Cardiac muscle cell (in vitro differentiated cells and primary cell): ENCODE results near the gene CLRN3. TPM values are rescaled to one million over a fixed set of nuclear protein-coding genes. Genes with fewer than 3 reads are reported as not detected.

Source experiments
- DNase-seq, 2 donors: peaks; one replicate each; pipeline versions ENCODE4 v3.0.0 to v3.0.0-alpha.2; 2010 to 2017; ENCODE audit warnings: low read depth in 1 of 2, low spot score in 1 of 2
- H3K27ac ChIP-seq: fragments of 200-600 bp; sonication (generic); 2 replicates; pipeline ENCODE4 v1.5.1; 2016
- H3K27me3 ChIP-seq: fragments of 200-600 bp; sonication (generic); 2 replicates; pipeline ENCODE4 v1.6.0; 2016; ENCODE audit warnings: control low read depth
- H3K36me3 ChIP-seq: fragments of 200-600 bp; sonication (generic); 2 replicates; pipeline ENCODE4 v1.5.1; 2016; ENCODE audit warnings: control low read depth
- H3K4me1 ChIP-seq: fragments of 200-600 bp; sonication (generic); 2 replicates; pipeline ENCODE4 v1.8.1; 2017; ENCODE audit warnings: low read depth, mild to moderate bottlenecking, mixed run types
- H3K4me3 ChIP-seq: fragments of 200-600 bp; sonication (generic); 2 replicates; pipeline ENCODE4 v1.5.1; 2016; ENCODE audit warnings: mild to moderate bottlenecking
- H3K9me3 ChIP-seq: fragments of 200-600 bp; sonication (generic); 2 replicates; pipeline ENCODE4 v1.5.1; 2017; ENCODE audit warnings: low read depth, mild to moderate bottlenecking, control low read depth
- CTCF ChIP-seq: IDR thresholded peaks from 2 replicates; pipeline ENCODE4 v1.5.1; 2012; ENCODE audit warnings: low read depth, mild to moderate bottlenecking, low read length
- polyA plus RNA-seq: library from polyadenylated mRNA; unstranded; fragments of >200 nt; fragmentation: Nextera tagmentation; extraction: Ambion mirVana; gene quantifications from 2 replicates; pipeline ENCODE4 v1.2.1, GENCODE V29; 2016
- total RNA-seq: library from RNA; depleted of rRNA; stranded (reverse); fragments of >200 nt; gene quantifications from 2 replicates; pipeline ENCODE4 v1.2.3, GENCODE V29; 2016

The CLRN3 gene
- total and polyA plus RNA-seq, 2 experiments from 2014 or later = not detected

DNA sequence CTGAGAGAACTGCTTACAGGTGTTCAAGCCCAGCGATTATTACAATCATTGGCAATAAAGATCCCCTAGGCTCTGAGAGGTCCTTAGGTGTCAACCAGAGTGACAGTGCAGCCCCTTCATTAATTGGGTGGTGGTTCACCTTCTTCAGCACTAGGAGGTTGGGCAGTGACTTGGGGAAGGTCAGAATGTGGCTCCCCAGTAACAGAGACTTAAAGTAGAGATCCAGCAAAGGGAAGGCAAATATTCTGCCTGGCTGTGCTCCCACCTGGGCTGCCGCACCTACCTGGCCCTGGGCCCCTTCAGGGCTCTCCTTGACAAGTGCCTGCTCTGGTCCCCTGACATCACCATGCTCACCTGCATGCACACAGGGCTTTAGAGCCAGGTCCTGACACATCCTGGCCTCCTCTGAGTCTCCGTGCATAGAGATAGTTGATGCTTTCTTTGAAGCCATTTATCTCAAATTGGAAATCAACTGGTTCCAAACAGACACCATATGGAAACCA lies 1.9 kb downstream of the CLRN3 start:
- Histone ChIP-seq H3K4me3 (no peak overlapping the region), H3K9me3 (no peaks in the 10 kb centered on the region), H3K27ac (no peak overlapping the region), H3K4me1 (no peaks in the 10 kb centered on the region), H3K27me3 (peaks cover 18% of the 10 kb centered on the region), H3K36me3 (no peaks in the 10 kb centered on the region)
- no peak for DNase-seq
- no peak for TF ChIP-seq CTCF

- no peak for DNase-seq
- H3K4me3 ChIP-seq = no peak overlapping the region
- no peak overlapping the region for H3K27ac ChIP-seq
- H3K36me3 ChIP-seq = no peaks in the 10 kb centered on the region
- H3K9me3 ChIP-seq = no peaks in the 10 kb centered on the region
- H3K27me3 ChIP-seq = peaks cover 17% of the 10 kb centered on the region
- TF ChIP-seq CTCF = no peak
- no peaks in the 10 kb centered on the region for H3K4me1 ChIP-seq
These were observed 2.5 kb downstream of the CLRN3 start for GRCh38 chr10:127890216-127890615.

DNA sequence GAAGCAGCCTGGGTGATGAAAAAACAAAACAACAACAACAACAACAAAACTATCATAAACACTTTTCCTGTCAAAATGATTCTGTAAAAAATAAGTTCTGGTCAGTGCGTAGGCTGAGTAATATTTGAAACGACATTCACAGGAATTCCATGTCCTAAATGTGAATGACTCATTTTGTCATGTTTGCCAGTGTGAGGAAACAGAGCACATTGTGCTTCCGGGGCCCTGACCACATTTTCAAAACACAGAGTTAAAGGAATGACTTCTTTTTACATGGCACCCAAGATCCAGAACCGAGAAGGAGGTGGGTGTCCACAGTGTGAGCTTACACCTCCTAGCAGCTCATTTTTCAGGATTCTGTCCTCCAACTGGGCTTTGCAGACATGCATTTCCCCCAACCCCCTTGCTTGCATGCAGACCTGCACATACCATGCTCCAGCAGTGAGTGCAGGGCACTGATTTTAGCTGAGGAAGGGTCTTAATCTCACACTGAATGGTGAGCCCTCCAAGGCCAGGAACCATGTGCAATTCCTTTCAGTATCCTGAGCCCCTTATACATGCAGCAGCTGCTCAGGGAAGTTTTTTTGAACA lies 3.0 kb downstream of the CLRN3 start:
- no peak for TF ChIP-seq CTCF
- H3K27ac ChIP-seq = no peak overlapping the region
- peak in 1 of 2 donors; percentile 70 for DNase-seq

DNA sequence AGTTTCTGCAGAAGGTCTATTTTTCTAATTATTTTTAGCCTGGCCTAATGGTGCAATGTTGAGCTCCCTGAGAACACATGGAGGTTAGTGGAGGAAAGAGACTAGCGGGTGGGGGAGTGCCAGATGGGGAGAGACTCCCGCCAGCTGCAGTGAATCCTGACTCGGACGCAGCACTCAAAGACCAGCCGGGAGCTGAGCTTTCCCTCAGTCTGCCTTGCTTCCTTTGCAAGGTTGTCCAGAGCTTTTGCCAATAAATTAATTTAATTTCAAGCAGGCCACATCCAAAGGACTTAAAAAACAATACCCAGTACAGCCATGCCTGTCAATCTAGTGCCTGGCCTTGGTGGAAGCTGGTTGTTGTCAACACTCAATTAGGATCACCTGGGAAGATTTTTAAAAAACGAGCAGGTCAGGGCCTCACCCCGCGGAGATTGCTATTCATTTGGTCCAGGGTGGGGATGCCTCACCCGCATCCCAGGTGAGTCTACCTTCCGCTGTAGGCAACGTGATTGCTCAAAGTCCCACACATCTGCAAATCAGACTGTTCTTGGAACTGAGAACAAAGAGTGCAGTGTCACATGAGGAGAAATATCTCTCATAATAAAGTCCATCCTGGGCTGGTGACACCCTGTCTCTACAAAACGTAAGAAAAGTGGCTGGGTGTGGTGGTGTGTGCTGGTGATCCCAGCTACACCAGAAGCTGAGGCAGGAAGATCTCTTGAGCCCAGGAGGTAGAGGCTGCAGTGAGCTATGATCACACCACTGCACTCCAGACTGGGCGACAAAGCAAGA lies 4.0 kb downstream of the CLRN3 start:
- H3K27ac ChIP-seq = no peak overlapping the region
- no peak for DNase-seq

More for the DNA sequence above, 3.0 kb downstream of the CLRN3 start:
- peaks cover 13% of the 10 kb centered on the region for H3K27me3 ChIP-seq
- H3K36me3 ChIP-seq = no peaks in the 10 kb centered on the region
- no peak overlapping the region for H3K4me3 ChIP-seq
- H3K9me3 ChIP-seq = no peaks in the 10 kb centered on the region
- no peaks in the 10 kb centered on the region for H3K4me1 ChIP-seq

More for the DNA sequence above, 4.0 kb downstream of the CLRN3 start:
- Histone ChIP-seq H3K4me1 (no peaks in the 10 kb centered on the region), H3K27me3 (peaks cover 8% of the 10 kb centered on the region), H3K9me3 (no peaks in the 10 kb centered on the region), H3K4me3 (no peak overlapping the region), H3K36me3 (no peaks in the 10 kb centered on the region)
- TF ChIP-seq CTCF = no peak
